Effector memory CD8-positive, alpha-beta T cell (primary cell): ENCODE data around the gene ATP11A.
"Not testable (repeated sequence)": the region's sequence is repeated elsewhere in the genome, so short reads cannot be mapped to it uniquely, and the experiment has no call there.

Experiments used
- ATAC-seq: fragments of 150-1000 bp; cut with Tn5 transposase; replicated peaks from 2 replicates; pipeline ENCODE4 v1.10.0; 2021; ENCODE audit warnings: mild to moderate bottlenecking, moderate library complexity
- DNase-seq, 3 experiments: peaks; one replicate each; pipeline ENCODE4 v3.0.0; 2021
- H3K27ac Mint-ChIP-seq, 2 donors: one replicate each; pipeline ENCODE4 v1.8.0; 2022; ENCODE audit warnings: mild to moderate bottlenecking in 2 of 2, mixed read lengths in 2 of 2, moderate library complexity in 2 of 2
- H3K27me3 Mint-ChIP-seq, 2 donors: one replicate each; pipeline ENCODE4 v1.8.0; 2022; ENCODE audit warnings: mixed read lengths in 2 of 2
- H3K36me3 Mint-ChIP-seq: one replicate; pipeline ENCODE4 v1.8.0; 2022; ENCODE audit warnings: mild to moderate bottlenecking, moderate library complexity, mixed read lengths; ENCODE audit not compliant: insufficient read depth
- H3K4me1 Mint-ChIP-seq, 2 donors: one replicate each; pipeline ENCODE4 v1.8.0; 2022; ENCODE audit warnings: low read depth in 2 of 2, mixed read lengths in 2 of 2
- H3K4me3 Mint-ChIP-seq, 2 donors: one replicate each; pipeline ENCODE4 v1.8.0; 2022; ENCODE audit warnings: mild to moderate bottlenecking in 2 of 2, mixed read lengths in 2 of 2, moderate library complexity in 2 of 2
- H3K9me3 Mint-ChIP-seq, 2 donors: one replicate each; pipeline ENCODE4 v1.8.0; 2022; ENCODE audit warnings: mixed read lengths in 2 of 2

Gene ATP11A

DNA sequence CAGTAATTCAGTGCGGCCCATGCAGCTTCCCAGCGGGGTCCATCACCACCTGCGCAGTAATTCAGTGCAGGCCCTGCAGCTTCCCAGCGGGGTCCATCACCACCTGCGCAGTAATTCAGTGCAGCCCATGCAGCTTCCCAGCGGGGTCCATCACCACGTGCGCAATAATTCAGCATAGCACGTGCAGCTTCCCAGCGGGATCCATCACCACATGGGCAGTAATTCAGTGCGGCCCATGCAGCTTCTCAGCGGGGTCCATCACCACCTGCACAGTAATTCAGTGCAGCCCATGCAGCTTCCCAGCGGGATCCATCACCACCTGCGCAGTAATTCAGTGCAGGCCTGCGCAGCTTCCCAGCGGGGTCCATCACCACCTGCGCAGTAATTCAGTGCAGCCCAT is 173.5 kb downstream of the ATP11A start:
- not testable (repeated sequence) for H3K4me1 Mint-ChIP-seq, H3K27me3 Mint-ChIP-seq, H3K9me3 Mint-ChIP-seq, ATAC-seq, H3K4me3 Mint-ChIP-seq, DNase-seq, H3K27ac Mint-ChIP-seq
- peaks cover 10% of the 10 kb centered on the region for H3K36me3 Mint-ChIP-seq

DNA sequence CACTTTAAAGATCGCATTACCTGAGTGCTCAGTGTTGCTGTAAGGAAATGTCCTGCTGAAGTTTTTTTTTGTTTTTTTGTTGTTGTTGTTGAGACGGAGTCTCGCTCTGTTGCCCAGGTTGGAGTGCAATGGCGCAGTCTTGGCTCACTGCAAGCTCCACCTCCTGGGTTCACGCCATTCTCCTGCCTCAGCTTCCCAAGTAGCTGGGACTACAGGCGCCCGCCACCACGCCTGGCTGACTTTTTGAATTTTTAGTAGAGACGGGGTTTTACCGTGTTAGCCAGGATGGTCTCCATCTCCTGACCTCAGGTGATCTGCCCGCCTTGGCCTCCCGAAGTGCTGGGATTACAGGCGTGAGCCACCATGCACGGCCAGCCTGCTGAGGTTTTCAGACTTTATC is 175.6 kb downstream of the ATP11A start:
- not testable (repeated sequence) for H3K4me3 Mint-ChIP-seq, H3K27me3 Mint-ChIP-seq, H3K36me3 Mint-ChIP-seq, DNase-seq, ATAC-seq, H3K27ac Mint-ChIP-seq, H3K4me1 Mint-ChIP-seq, H3K9me3 Mint-ChIP-seq

DNA sequence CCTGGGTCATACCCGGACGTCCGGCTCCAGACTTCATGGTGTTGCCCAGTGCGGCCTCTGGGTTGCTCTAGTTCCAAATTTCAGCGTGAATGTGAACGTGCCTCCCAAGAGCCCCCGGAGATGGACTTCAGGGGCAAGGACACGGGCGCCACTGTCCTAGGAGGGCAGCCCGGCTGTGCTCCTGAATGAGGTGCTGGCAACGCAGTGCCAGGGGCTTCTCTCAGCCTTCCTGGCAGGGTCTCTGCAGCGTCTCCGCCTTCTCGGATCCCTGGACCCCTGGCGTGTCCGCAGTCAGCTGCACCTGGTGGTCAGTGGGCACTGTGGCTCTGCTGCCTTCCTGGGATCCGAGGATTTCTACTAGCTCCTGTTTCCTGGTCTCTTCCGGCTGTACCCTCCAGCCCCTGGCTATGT is 177.5 kb downstream of the ATP11A start:
- Mint-ChIP-seq H3K4me1 (no peaks in the 10 kb centered on the region), H3K27ac (no peak overlapping the region), H3K27me3 (no peaks in the 10 kb centered on the region), H3K9me3 (no peaks in the 10 kb centered on the region), H3K36me3 (peaks cover 14% of the 10 kb centered on the region), H3K4me3 (no peak overlapping the region)
- DNase-seq (no peak), ATAC-seq (no peak)

DNA sequence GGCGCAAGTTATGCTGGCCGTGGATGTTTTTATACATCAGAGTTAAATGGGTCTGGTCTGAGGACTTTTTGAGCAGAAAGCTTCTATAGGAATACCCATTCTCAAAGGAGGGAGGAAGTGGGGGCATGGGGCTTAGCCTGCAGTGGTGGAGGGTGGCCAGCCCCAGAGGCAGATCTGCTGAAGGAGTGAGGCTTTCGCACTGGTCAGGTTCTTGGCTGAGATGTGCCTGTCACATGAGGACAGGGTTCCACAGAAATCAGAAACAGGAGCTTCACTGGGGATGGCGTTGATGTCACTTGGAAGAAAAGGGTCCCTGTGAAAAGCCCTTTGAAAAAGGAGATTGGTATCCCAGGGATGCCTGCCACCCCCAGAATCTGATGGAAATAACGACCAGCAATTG is 178.5 kb downstream of the ATP11A start:
- ATAC-seq (no peak), DNase-seq (no peak)
- peaks cover 4 to 9% of the 10 kb centered on the region in 2 donors for H3K9me3 Mint-ChIP-seq
- H3K27ac Mint-ChIP-seq: peak overlapping the region in 1 of 2 donors; percentile 13
- H3K36me3 Mint-ChIP-seq: peaks cover 24% of the 10 kb centered on the region
- no peak overlapping the region for H3K4me3 Mint-ChIP-seq
- peaks cover under 1 to 1% of the 10 kb centered on the region in 2 donors for H3K4me1 Mint-ChIP-seq
- H3K27me3 Mint-ChIP-seq: no peaks in the 10 kb centered on the region

DNA sequence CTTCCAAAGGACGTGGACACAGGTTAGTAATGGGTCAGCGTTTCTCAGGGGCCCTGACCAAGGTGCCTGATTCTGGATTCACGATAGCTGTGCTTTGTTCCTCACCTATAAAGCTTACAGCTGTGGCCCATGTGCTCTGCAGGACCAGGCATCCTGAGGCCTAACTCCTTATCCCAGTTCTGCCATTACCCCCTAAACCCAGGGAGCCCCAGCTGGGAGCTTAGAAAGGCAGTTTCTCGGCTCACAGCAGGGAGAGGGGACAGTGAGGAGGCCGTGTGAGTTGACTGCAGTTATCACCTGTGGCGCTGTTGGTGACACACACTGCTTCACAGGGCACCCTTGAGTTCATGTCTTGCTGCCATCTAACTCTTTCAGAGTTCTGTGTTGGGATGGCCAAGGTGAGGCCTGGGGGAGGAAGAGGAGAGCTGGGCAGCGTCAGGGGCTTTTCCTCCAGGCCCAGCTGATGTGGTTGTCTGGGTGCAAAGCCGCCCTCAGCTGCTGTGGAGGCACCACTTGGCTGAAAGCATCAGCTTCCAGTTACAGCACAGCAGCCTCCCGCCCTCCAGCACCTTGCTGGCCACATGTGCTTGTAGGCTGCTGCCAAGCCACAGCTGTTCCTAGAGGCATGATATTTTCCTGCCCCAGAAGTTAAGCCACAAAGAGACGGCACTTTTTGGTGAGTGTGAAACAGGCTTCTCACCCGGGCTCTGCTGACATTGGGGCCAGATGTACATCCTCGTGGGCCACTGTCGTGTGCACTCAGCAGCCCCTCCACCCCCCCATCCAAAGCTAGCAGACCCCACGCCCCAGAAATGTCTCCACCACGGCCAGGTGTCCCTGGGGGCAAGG is 179.6 kb downstream of the ATP11A start:
- no peak for DNase-seq
- Mint-ChIP-seq H3K27ac (no peak overlapping the region), H3K4me1 (peaks cover 6 to 9% of the 10 kb centered on the region in 2 donors), H3K27me3 (no peaks in the 10 kb centered on the region), H3K4me3 (no peak overlapping the region), H3K36me3 (peaks cover 29% of the 10 kb centered on the region), H3K9me3 (peaks cover 8 to 15% of the 10 kb centered on the region in 2 donors)
- no peak for ATAC-seq

DNA sequence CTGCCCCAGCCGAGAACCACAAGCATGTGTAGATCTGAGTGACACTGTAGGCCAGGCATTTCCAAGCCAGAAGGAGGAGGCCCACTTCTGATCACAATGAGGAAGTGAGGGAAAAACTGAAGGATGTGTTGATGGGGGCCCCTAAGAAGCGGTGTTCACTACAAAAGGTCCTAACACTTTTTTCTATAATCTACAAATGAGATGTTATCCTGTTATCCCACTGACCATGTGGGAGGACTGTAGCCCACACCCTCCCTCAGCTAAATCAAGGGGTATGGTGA is 180.2 kb downstream of the ATP11A start:
- ATAC-seq: no peak
- H3K36me3 Mint-ChIP-seq: peaks cover 29% of the 10 kb centered on the region
- no peak overlapping the region for H3K4me3 Mint-ChIP-seq
- H3K9me3 Mint-ChIP-seq: peaks cover 8 to 15% of the 10 kb centered on the region in 2 donors
- no peaks in the 10 kb centered on the region for H3K27me3 Mint-ChIP-seq
- DNase-seq: no peak
- H3K27ac Mint-ChIP-seq: no peak overlapping the region
- H3K4me1 Mint-ChIP-seq: peaks cover 8 to 12% of the 10 kb centered on the region in 2 donors

DNA sequence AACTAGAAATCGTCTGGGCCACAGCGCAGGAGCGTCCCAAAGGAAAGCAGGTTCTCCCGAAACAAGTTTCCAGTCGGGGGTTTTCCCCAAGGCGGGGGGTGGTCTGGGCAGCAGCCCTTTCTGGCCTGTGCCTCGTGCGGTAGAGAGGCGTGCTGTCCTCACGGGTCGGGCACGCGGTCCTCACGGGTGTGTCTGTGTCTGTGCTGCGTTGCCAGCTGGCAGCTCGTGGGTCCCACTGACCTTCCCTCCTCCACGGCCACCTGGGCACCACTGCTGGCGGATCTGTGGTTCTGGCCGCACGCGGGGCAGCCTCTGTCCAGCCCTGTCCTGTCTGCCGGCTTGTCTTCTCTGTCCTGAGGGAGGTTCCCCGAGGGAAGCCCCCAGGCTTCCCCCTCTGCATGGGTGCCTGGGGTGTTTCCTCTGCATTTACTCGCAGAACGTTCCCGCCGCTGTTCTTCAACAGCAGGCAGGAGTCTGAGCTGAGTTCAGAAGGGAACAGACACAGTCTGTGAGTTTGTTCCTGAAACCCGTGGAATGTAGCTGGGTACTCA is 181.0 kb downstream of the ATP11A start:
- peaks cover 13 to 17% of the 10 kb centered on the region in 2 donors for H3K4me1 Mint-ChIP-seq
- H3K4me3 Mint-ChIP-seq: no peak overlapping the region
- peaks cover 8 to 15% of the 10 kb centered on the region in 2 donors for H3K9me3 Mint-ChIP-seq
- no peaks in the 10 kb centered on the region for H3K27me3 Mint-ChIP-seq
- H3K27ac Mint-ChIP-seq: no peak overlapping the region
- peaks cover 34% of the 10 kb centered on the region for H3K36me3 Mint-ChIP-seq
- ATAC-seq: no peak
- no peak for DNase-seq

DNA sequence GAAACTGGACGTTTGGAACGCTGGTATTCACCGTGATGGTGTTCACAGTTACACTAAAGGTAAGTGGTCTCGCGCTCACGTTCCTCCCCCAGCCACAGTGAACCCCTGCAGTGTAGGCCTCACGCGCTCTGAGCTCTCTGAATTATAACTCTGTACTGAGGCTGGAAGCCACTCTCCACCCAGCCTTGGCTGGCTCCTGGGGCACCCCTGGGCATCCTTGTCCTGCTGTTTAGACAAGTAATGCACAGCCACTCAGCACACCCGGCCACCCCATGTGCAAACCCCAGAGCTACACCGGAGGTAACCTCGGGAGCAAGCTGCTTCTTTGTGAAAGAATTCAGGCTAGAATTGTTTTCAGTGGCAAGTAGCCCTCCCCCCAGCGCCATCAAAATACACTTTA is 181.9 kb downstream of the ATP11A start:
- Mint-ChIP-seq H3K27ac (peak overlapping the region in 1 of 2 donors; percentile 88), H3K27me3 (no peaks in the 10 kb centered on the region), H3K4me3 (no peak overlapping the region), H3K36me3 (peaks cover 41% of the 10 kb centered on the region), H3K4me1 (peaks cover 13 to 17% of the 10 kb centered on the region in 2 donors), H3K9me3 (peaks cover 8 to 15% of the 10 kb centered on the region in 2 donors)
- ATAC-seq (no peak), DNase-seq (no peak)

DNA sequence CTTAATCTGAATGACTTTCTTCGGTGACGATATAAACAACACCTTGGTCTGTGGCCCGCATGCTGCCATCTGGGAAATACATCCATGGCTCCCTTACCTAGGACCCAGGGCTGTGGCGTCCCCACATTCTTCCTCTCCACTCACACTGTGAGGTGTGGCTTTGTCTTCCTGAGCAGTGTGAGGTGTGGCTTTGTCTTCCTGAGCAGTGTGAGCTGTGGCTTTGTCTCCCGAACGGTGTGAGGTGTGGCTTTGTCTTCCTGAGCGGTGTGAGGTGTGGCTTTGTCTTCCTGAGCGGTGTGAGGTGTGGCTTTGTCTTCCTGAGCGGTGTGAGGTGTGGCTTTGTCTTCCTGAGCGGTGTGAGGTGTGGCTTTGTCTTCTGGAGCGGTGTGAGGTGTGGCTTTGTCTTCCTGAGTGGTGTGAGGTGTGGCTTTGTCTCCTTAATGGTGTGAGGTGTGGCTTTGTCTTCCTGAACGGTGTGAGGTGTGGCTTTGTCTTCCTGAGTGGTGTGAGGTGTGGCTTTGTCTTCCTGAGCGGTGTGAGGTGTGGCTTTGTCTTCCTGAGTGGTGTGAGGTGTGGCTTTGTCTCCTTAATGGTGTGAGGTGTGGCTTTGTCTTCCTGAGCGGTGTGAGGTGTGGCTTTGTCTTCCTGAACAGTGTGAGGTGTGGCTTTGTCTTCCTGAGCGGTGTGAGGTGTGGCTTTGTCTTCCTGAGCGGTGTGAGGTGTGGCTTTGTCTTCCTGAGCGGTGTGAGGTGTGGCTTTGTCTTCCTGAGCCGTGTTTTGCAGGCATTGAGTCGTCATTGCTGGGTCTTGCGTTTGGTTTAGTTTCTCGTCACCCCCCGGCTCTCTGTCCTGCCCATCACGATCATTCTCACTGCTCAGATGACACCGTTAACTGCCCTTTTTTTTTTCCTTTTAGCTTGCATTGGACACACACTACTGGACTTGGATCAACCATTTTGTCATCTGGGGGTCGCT is 183.1 kb downstream of the ATP11A start:
- peaks cover 8 to 15% of the 10 kb centered on the region in 2 donors for H3K9me3 Mint-ChIP-seq
- ATAC-seq (peak; percentile 79), DNase-seq (peak in 2 of 3 experiments; percentile 18 to 26)
- H3K4me1 Mint-ChIP-seq: peaks cover 13 to 17% of the 10 kb centered on the region in 2 donors
- not testable (repeated sequence) for H3K27me3 Mint-ChIP-seq
- H3K27ac Mint-ChIP-seq: peak overlapping the region; percentile 88
- H3K4me3 Mint-ChIP-seq: peak overlapping the region; percentile 33 to 43
- peaks cover 40% of the 10 kb centered on the region for H3K36me3 Mint-ChIP-seq

DNA sequence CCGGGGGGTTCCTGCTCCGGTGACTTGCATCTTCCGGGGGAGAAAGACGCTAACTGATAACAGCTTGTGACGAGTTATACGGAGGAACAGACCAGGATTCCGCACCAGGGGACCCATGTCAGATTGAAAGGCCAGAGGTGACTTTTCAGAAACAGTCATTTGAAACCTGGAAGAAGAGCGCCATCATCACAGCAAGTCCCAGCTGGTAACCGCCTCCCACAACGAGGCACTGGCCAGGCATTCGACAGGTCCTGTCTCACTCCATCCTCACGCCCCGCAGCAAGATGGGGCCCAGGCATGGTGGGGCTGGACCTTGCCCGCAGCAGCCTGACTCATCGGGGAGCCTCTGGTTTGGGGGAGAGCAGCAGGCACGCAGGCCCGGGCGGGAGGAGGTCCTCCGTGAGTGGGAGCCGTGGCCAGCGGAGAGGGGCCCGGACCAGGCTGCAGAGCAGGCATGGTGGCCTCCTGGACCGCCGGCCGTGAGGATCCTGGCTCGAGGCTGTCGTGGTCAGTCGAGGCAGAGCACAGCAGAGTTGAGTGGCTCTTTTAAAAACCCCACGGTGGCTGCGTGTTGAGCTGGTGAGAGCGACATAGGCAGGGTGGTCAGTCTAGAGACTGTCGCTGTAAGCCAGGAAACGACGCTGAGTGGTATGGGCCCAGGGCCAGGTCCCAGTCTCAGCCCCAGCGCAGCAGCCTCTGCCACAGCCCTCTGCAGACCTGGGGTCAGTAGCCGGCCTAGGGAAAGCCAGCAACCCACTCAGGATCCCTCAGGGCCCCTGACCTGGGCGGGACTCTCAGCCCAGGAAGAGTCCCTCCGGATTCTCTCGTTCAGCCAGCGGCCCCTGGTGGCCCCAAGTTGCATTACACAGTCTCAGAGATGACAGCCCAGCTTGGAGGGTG is 184.3 kb downstream of the ATP11A start:
- ATAC-seq (peak; percentile 39), DNase-seq (peak in 2 of 3 experiments; percentile 18 to 32)
- H3K9me3 Mint-ChIP-seq: peaks cover 8 to 15% of the 10 kb centered on the region in 2 donors
- no peaks in the 10 kb centered on the region for H3K27me3 Mint-ChIP-seq
- H3K4me3 Mint-ChIP-seq: peak overlapping the region; percentile 33 to 43
- H3K27ac Mint-ChIP-seq: peak overlapping the region; percentile 88
- peaks cover 36% of the 10 kb centered on the region for H3K36me3 Mint-ChIP-seq
- peaks cover 13 to 18% of the 10 kb centered on the region in 2 donors for H3K4me1 Mint-ChIP-seq

DNA sequence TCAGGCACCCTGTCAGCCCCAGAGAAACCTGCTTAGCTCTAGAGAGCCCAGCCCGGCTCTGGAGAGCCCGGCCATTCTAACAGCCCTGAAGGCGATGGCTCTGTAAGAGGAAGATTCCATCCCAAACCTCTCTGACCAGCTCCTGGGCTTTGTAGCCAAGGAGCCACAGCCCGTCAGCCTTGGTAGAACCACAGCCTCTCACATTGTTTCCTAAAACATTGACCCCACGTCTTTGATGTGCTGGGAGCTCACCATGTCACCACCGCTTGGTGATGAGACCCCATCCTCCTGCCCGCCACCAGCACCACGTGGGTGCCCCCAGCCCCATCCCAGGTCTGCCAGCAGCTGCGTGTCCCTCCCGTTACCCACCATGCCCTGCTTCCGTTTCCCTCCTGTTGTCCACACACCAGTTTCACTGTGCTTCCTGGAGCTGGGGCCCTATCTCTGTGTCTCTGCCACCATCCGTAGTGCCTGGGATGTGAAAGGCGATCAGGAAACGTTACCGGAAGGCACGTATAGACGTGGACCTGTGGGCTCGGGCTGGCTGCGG is 185.0 kb downstream of the ATP11A start:
- Mint-ChIP-seq H3K4me3 (no peak overlapping the region), H3K27me3 (no peaks in the 10 kb centered on the region), H3K27ac (peak overlapping the region in 1 of 2 donors; percentile 26), H3K4me1 (peaks cover 13 to 18% of the 10 kb centered on the region in 2 donors), H3K9me3 (peaks cover 8 to 15% of the 10 kb centered on the region in 2 donors), H3K36me3 (peaks cover 36% of the 10 kb centered on the region)
- DNase-seq: no peak
- no peak for ATAC-seq

DNA sequence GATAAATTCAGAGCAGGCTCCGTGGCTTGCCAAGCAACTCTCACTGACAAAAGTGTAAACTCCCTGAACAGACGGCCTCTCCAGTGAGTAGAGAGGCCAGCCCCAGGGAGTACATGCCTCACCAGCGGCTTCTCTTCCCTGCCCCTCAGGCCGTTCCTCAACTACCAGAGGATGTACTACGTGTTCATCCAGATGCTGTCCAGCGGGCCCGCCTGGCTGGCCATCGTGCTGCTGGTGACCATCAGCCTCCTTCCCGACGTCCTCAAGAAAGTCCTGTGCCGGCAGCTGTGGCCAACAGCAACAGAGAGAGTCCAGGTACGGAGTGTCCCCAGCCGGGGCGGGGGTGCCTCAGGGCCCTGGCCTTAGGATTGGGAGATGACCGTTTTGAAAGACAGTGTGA is 185.8 kb downstream of the ATP11A start:
- Mint-ChIP-seq H3K4me3 (no peak overlapping the region), H3K4me1 (peaks cover 13 to 18% of the 10 kb centered on the region in 2 donors)
- DNase-seq: no peak

More for the DNA sequence above, 185.8 kb downstream of the ATP11A start:
- H3K27me3 Mint-ChIP-seq: no peaks in the 10 kb centered on the region
- peak overlapping the region in 1 of 2 donors; percentile 26 for H3K27ac Mint-ChIP-seq
- H3K9me3 Mint-ChIP-seq: peaks cover 8 to 15% of the 10 kb centered on the region in 2 donors
- ATAC-seq: no peak
- peaks cover 39% of the 10 kb centered on the region for H3K36me3 Mint-ChIP-seq
